GM12875 (cell line): ENCODE measurements around the gene LMTK3.

ENCODE experiments used
- H3K4me3 ChIP-seq: one replicate; pipeline ENCODE4 v1.5.1; 2011; ENCODE audit warnings: low read depth, low read length, control low read depth
- TF ChIP-seq, protein P1 (sequence below): IDR thresholded peaks from 2 replicates; pipeline ENCODE4 v1.5.1; 2011; ENCODE audit warnings: low read depth, mild to moderate bottlenecking, control low read depth, inconsistent platforms, low read length, moderate library complexity, borderline replicate concordance; ENCODE audit not compliant: insufficient read depth

Gene LMTK3, protein sequence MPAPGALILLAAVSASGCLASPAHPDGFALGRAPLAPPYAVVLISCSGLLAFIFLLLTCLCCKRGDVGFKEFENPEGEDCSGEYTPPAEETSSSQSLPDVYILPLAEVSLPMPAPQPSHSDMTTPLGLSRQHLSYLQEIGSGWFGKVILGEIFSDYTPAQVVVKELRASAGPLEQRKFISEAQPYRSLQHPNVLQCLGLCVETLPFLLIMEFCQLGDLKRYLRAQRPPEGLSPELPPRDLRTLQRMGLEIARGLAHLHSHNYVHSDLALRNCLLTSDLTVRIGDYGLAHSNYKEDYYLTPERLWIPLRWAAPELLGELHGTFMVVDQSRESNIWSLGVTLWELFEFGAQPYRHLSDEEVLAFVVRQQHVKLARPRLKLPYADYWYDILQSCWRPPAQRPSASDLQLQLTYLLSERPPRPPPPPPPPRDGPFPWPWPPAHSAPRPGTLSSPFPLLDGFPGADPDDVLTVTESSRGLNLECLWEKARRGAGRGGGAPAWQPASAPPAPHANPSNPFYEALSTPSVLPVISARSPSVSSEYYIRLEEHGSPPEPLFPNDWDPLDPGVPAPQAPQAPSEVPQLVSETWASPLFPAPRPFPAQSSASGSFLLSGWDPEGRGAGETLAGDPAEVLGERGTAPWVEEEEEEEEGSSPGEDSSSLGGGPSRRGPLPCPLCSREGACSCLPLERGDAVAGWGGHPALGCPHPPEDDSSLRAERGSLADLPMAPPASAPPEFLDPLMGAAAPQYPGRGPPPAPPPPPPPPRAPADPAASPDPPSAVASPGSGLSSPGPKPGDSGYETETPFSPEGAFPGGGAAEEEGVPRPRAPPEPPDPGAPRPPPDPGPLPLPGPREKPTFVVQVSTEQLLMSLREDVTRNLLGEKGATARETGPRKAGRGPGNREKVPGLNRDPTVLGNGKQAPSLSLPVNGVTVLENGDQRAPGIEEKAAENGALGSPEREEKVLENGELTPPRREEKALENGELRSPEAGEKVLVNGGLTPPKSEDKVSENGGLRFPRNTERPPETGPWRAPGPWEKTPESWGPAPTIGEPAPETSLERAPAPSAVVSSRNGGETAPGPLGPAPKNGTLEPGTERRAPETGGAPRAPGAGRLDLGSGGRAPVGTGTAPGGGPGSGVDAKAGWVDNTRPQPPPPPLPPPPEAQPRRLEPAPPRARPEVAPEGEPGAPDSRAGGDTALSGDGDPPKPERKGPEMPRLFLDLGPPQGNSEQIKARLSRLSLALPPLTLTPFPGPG (N-terminal part only)

DNA sequence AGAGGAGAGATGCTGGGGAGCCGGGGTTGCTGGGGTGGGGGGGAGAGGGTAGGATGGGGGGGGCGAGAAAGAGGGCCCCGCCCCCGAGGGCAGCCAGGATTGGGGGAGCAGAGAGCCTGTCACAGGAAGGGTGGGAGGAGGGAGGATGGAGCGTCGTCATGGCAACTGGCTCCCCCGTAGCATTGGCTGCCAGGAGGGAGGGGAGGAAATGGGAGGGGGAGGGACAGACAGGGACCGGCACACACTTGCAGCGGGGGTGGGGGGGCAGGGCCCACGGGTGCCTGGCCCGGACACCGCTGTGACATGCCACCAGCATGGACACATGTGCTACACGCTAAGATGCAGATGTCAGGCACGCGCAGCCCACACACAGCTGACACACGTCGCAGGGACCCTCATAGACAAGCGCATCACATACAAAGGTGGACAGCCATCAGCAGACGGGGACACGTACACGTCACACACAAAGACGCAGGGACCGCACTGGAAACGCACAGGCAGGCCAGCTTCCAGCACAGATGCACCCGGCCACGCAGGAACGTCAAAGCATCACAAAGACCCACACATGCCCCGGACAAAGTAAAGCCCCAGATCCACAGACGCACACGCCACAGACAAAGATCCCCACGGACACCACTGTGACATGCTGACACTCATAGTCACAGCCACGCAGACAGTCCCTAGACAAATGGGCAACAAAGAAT lies at the start of gene LMTK3:
TSS of gene LMTK3 (minus strand) at position 36 of the 704 bp plus-strand sequence. CDS start 259 bp downstream, outside the sequence.
- TF ChIP-seq, protein P1, sequence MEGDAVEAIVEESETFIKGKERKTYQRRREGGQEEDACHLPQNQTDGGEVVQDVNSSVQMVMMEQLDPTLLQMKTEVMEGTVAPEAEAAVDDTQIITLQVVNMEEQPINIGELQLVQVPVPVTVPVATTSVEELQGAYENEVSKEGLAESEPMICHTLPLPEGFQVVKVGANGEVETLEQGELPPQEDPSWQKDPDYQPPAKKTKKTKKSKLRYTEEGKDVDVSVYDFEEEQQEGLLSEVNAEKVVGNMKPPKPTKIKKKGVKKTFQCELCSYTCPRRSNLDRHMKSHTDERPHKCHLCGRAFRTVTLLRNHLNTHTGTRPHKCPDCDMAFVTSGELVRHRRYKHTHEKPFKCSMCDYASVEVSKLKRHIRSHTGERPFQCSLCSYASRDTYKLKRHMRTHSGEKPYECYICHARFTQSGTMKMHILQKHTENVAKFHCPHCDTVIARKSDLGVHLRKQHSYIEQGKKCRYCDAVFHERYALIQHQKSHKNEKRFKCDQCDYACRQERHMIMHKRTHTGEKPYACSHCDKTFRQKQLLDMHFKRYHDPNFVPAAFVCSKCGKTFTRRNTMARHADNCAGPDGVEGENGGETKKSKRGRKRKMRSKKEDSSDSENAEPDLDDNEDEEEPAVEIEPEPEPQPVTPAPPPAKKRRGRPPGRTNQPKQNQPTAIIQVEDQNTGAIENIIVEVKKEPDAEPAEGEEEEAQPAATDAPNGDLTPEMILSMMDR = no peak
- H3K4me3 ChIP-seq = no peak within 1 kb of the TSS

DNA sequence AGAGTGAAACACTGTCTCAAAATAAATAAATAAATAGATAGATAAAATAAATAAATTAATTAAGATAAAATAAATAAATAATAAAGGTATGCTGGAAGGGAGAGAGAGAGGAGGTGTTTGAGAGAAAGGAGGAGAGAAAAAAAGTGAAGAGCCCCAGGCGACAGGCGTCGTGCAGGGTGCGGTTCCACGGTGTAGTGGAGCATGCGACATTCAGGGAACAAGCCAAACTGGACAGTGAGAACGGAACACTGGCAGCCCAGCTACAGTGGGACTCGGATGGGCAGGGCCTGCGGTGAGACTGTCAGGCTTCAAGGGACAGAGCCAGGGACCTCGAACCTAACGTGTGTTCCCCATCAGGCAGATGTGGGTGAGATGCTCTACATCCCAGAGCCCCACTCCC lies 49.8 kb upstream of the LMTK3 start:
- H3K4me3 ChIP-seq = no peak overlapping the region
- TF ChIP-seq, protein P1 = no peak

DNA sequence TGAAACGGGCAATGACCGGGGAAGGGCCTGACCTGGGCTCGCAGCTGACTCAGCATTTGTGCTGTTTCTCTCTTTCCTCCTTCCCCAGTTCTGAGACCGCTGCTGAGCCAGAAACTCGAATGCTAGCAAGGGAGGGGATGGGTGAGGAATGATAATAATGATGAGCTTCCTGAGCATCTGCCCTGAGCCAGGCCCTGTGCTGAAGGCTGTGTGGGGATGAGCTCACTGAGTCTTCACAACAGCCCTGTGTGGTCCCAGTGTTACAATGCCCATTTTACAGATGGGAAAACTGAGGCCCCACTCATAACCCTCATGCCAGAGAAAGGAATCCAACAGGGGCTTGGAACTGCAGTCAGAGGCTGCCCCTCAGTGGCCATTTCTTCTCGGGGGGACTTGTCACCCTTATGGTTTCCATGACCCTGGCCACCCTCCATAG lies 48.5 kb upstream of the LMTK3 start:
- H3K4me3 ChIP-seq = no peak overlapping the region
- TF ChIP-seq, protein P1 = no peak

DNA sequence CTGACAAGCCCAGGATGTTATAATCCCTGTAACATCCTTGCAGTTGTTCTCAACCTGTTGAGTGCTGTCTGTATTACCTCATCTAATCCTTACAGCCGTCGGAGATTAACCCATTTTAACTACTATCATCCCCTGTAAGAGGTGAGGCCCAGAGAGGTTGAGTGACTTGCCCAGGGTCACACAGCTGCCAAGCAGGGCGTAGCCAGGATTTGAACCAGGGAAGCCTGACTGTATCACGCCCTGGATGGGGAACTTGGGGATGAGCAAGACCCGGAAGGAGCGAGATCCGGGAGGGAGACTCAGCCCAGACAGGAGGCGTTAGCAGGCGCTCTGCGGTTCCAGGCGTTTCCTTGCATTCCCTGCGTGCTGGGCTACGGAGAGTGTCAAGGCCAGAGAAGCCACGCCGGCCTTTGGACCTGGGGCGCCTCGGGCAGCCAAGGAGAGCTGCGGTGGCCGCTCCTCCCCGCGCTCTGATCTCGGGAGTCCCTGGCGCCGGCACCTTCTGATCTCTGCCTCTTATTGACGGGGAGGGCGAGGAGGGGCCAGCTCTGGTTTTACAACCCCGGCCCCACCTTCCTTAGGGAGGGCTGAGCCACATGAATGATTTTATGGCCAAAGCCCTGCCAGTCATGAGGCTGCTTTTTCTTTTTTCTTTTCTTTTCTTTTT lies 46.5 kb upstream of the LMTK3 start:
- TF ChIP-seq, protein P1 = no peak
- no peak overlapping the region for H3K4me3 ChIP-seq

DNA sequence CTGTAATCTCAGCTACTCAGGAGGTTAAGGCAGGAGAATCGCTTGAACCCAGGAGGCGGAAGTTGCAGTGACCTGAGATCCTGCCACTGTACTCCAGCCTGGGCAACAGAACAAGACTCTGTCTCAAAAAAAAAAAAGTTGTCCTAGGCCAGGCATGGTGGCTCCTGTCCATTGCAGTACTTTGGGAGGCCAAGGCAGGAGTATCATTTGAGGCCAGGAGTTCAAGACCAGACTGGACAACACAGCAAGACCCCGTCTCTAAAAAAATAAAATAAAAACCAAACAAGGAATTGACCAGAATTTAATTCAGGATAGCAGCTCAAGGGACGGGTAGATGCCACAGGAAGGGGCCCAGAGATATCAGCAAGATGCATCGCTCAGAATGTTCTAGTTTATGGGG lies 45.2 kb upstream of the LMTK3 start:
- TF ChIP-seq, protein P1 = no peak
- no peak overlapping the region for H3K4me3 ChIP-seq

DNA sequence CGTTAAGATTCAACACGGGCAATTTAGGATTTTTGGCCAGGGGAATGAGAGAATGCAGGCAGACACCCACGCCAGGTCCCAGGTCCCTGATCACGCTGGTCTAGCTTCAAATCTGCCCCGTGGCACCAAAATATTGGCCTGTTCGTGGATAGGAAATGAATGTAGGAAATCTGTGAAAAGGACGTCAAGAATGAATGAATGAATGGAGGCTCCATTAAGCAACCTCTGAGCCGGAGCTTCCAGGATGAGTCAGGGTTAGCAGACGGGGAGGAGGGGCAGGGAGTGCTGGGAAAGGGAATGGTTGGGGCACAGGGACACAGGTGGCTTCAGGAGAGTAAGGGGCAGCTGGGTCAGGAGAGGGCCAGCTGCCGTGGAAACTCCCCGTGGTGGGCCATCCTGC lies 44.5 kb upstream of the LMTK3 start:
- no peak overlapping the region for H3K4me3 ChIP-seq
- TF ChIP-seq, protein P1 = no peak
